SK-N-SH (cell line): ENCODE measurements around the gene RD3L. TPM values are rescaled to one million over a fixed set of nuclear protein-coding genes. Genes with fewer than 3 reads are reported as not detected.

Experiments used
- CTCF ChIA-PET: fragments of 300-600, 350-600 bp; formaldehyde crosslinking; extraction: SDS; loops from one replicate; lab custom pipeline; 2021; lab: Yijun Ruan, JAX
- POLR2A ChIA-PET: fragments of 350-600 bp; sonication (Branson Sonifier 250); formaldehyde crosslinking; extraction: SDS; loops from one replicate; lab custom pipeline; 2020; ENCODE audit warnings: antibody characterized with exemption, inconsistent platforms; lab: Yijun Ruan, JAX
- DNase-seq: peaks from one replicate; pipeline ENCODE4 v3.0.0; 2012
- H2AFZ ChIP-seq: fragments of 200-600 bp; sonication (generic); 2 replicates; pipeline ENCODE4 v1.8.1; 2016; ENCODE audit warnings: antibody characterized with exemption, mild to moderate bottlenecking, low read depth
- H3F3A ChIP-seq: fragments of 200-600 bp; sonication (generic); replicated peaks from 2 replicates; pipeline ENCODE3; 2016; ENCODE audit warnings: antibody characterized with exemption, mild to moderate bottlenecking; ENCODE audit not compliant: insufficient read depth
- H3K27ac ChIP-seq, 2 experiments: fragments of 200-500 bp in 1 of 2; fragments of 200-600 bp in 1 of 2; sonication (Bioruptor generic) in 1 of 2; sonication (generic), shearing (Covaris generic) in 1 of 2; 2 replicates each; pipeline versions ENCODE4 v1.5.1 to v1.6.1; 2014 to 2016; ENCODE audit warnings: low read depth in 2 of 2, inconsistent platforms in 1 of 2, low read length in 1 of 2, mild to moderate bottlenecking in 1 of 2, mixed read lengths in 1 of 2
- H3K27me3 ChIP-seq: fragments of 200-600 bp; sonication (generic), shearing (Covaris generic); 2 replicates; pipeline ENCODE4 v1.6.1; 2016; ENCODE audit warnings: mixed run types; ENCODE audit not compliant: insufficient read depth
- H3K36me3 ChIP-seq, 2 experiments: fragments of 200-500 bp in 1 of 2; fragments of 200-600 bp in 1 of 2; sonication (Bioruptor generic) in 1 of 2; sonication (generic) in 1 of 2; replicated peaks in 1 of 2; 2 replicates each; pipeline versions ENCODE3 to v1.5.1; 2014 to 2016; ENCODE audit warnings: low read length in 1 of 2, mild to moderate bottlenecking in 1 of 2; ENCODE audit not compliant: insufficient read depth in 2 of 2, control insufficient read depth in 1 of 2
- H3K4me1 ChIP-seq, 2 experiments: fragments of 200-500 bp in 1 of 2; fragments of 200-600 bp in 1 of 2; sonication (Bioruptor generic) in 1 of 2; sonication (generic), shearing (Covaris generic) in 1 of 2; 2 replicates each; pipeline versions ENCODE4 v1.5.1 to v1.6.1; 2014 to 2016; ENCODE audit warnings: low read depth in 1 of 2, low read length in 1 of 2, mixed run types in 1 of 2; ENCODE audit not compliant: insufficient read depth in 2 of 2, control insufficient read depth in 1 of 2
- H3K4me2 ChIP-seq: fragments of 200-600 bp; sonication (generic), shearing (Covaris generic); 2 replicates; pipeline ENCODE4 v1.6.1; 2017; ENCODE audit warnings: mixed run types
- H3K4me3 ChIP-seq, 2 experiments: fragments of 200-500 bp in 1 of 2; fragments of 200-600 bp in 1 of 2; sonication (Bioruptor generic) in 1 of 2; sonication (generic), shearing (Covaris generic) in 1 of 2; 2 replicates each; pipeline versions ENCODE4 v1.5.1 to v1.8.1; 2014 to 2016; ENCODE audit warnings: low read depth in 2 of 2, inconsistent platforms in 1 of 2, low read length in 1 of 2, mild to moderate bottlenecking in 1 of 2, mixed read lengths in 1 of 2, moderate library complexity in 1 of 2
- H3K79me2 ChIP-seq: fragments of 200-600 bp; sonication (generic); 2 replicates; pipeline ENCODE4 v1.8.1; 2017; ENCODE audit warnings: mild to moderate bottlenecking; ENCODE audit not compliant: insufficient read depth
- H3K9ac ChIP-seq: fragments of 200-600 bp; sonication (generic); 2 replicates; pipeline ENCODE4 v1.6.1; 2017; ENCODE audit warnings: mixed run types
- H3K9me2 ChIP-seq: fragments of 200-600 bp; sonication (generic); 2 replicates; pipeline ENCODE4 v1.6.1; 2017; ENCODE audit warnings: mixed run types
- H3K9me3 ChIP-seq: fragments of 200-600 bp; sonication (generic); 2 replicates; pipeline ENCODE4 v1.6.1; 2017; ENCODE audit warnings: mixed run types, mild to moderate bottlenecking, moderate library complexity
- H4K20me1 ChIP-seq: fragments of 200-600 bp; sonication (generic); 2 replicates; pipeline ENCODE4 v1.6.1; 2017; ENCODE audit warnings: mild to moderate bottlenecking, mixed run types; ENCODE audit not compliant: insufficient read depth
- EP300 ChIP-seq, 2 experiments: IDR thresholded peaks; 2 replicates each; pipeline versions ENCODE4 v1.4.0 to v1.6.1; 2012; ENCODE audit warnings: borderline replicate concordance in 1 of 2, low read depth in 1 of 2, low read length in 1 of 2
- EZH2phosphoT487 ChIP-seq: fragments of 200-600 bp; sonication (generic); IDR thresholded peaks from 2 replicates; pipeline ENCODE4 v1.6.1; 2017; ENCODE audit warnings: low read depth, mixed run types, mild to moderate bottlenecking, antibody characterized with exemption, moderate library complexity, borderline replicate concordance
- FOSL2 ChIP-seq: IDR thresholded peaks from 2 replicates; pipeline ENCODE4 v1.4.0; 2012; ENCODE audit warnings: low read depth, mild to moderate bottlenecking, moderate library complexity, borderline replicate concordance
- FOXM1 ChIP-seq: IDR thresholded peaks from 2 replicates; pipeline ENCODE4 v1.4.0; 2012; ENCODE audit warnings: low read depth, mild to moderate bottlenecking
- GATA2 ChIP-seq: sonication (generic); formaldehyde crosslinking; IDR thresholded peaks from 2 replicates; pipeline ENCODE4 v1.5.0; 2020; ENCODE audit warnings: mild to moderate bottlenecking, missing genetic modification reagents
- MXI1 ChIP-seq: IDR thresholded peaks from 2 replicates; pipeline ENCODE4 v1.6.1; 2012; ENCODE audit warnings: mild to moderate bottlenecking, low read depth, low read length, improper control_type of control experiment
- NRF1 ChIP-seq: IDR thresholded peaks from 2 replicates; pipeline ENCODE4 v1.6.1; 2012; ENCODE audit warnings: low read depth, mild to moderate bottlenecking, low read length
- RAD21 ChIP-seq: IDR thresholded peaks from 2 replicates; pipeline ENCODE4 v1.6.1; 2012; ENCODE audit warnings: mild to moderate bottlenecking, low read length
- RCOR1 ChIP-seq: fragments of 150-350 bp; IDR thresholded peaks from 2 replicates; pipeline ENCODE4 v1.6.1; 2017; ENCODE audit warnings: antibody characterized with exemption, low read length
- RXRA ChIP-seq: IDR thresholded peaks from 2 replicates; pipeline ENCODE4 v1.4.0; 2012; ENCODE audit warnings: low read depth, mild to moderate bottlenecking, borderline replicate concordance
- SMC3 ChIP-seq: IDR thresholded peaks from 2 replicates; pipeline ENCODE4 v1.6.1; 2012; ENCODE audit warnings: low read depth, low read length, improper control_type of control experiment
- TEAD4 ChIP-seq: IDR thresholded peaks from 2 replicates; pipeline ENCODE4 v1.4.0; 2012; ENCODE audit warnings: mild to moderate bottlenecking, borderline replicate concordance; ENCODE audit not compliant: insufficient read depth
- whole genome bisulfite sequencing: methylation state at CpG from one replicate; pipeline ENCODE4 v1.1.6; 2017; ENCODE audit warnings: low lambda C conversion rate; 5-methylcytosine and 5-hydroxymethylcytosine counted together
- polyA plus RNA-seq, 3 experiments: library from polyadenylated mRNA; depleted of rRNA; stranded (reverse); fragments of >200 nt; gene quantifications; 2 replicates each; pipeline ENCODE4 v1.2.3, GENCODE V29; 2012
- TF ChIP-seq, protein P1 (sequence below): IDR thresholded peaks from 2 replicates; pipeline ENCODE4; 2012

Gene RD3L
- polyA plus RNA-seq, 1 of the 3 experiments (the other 2 are of a cell fraction): not detected

DNA sequence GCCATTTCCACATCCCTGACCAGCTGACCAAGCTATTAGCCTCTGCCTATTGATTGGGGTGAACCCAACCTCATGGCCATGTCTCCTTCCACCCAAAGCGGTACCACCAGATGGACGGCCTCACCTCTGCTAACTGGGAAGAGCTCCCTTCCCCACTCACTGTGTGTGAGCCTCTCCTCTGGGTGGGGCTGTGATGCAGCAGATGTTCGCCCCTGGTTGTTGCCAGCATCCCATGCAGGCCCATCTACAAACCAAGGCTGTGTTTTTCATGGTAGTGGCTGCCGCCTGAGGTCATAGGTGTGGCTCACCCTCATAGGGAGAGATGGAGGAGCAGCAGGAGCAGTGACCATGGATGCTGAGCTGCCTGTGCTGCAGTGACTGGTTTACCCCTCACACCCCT is 47.6 kb upstream of the RD3L start:
- H3K79me2 ChIP-seq: no peaks in the 10 kb centered on the region
- H3F3A ChIP-seq: no peaks in the 10 kb centered on the region
- H4K20me1 ChIP-seq: no peaks in the 10 kb centered on the region
- H3K4me3 ChIP-seq: no peak overlapping the region
- no peak overlapping the region for H2AFZ ChIP-seq
- POLR2A ChIA-PET: no interaction called here
- WGBS: 67% methylated on average over 3 of the region's 4 CpGs
- no peak overlapping the region for H3K27ac ChIP-seq
- no peaks in the 10 kb centered on the region; the same call in 1 of the 2 replicates for H3K27me3 ChIP-seq
- CTCF ChIA-PET: interaction anchor here (0.6 to 1.3 kb wide), 3 partner anchors 33 to 89 kb away, joined by 3 read pairs; no protein-coding TSS in a partner anchor
- TF ChIP-seq NRF1 (no peak), RXRA (no peak)
- H3K9ac ChIP-seq: no peak overlapping the region
- H3K4me1 ChIP-seq: no peaks in the 10 kb centered on the region
- no peak overlapping the region for H3K4me2 ChIP-seq
- no peaks in the 10 kb centered on the region for H3K36me3 ChIP-seq
- no peaks in the 10 kb centered on the region for H3K9me3 ChIP-seq
- H3K9me2 ChIP-seq: no peaks in the 10 kb centered on the region
- DNase-seq: no peak

DNA sequence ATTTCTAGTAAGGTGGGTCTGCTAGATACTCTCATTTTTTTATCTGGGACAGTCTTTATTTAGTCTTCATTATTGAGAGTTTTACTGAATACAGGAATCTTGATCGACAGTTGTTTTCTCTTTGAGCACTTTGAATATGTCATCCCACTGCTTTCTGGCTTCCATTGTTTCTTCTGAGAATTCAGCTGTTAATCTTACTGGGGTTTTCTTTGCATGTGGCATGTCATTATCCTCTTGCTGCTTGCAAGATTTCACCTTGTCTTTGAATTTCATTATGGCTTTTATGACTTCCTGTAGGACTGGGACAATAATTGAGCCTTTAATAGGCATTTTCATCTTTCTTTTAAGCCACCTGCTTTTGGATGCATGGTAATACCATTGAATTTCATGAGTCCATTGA is 46.7 kb upstream of the RD3L start:
- no peak overlapping the region for H3K4me2 ChIP-seq
- WGBS: 33% methylated on average over 1 of the region's 1 CpG
- CTCF ChIA-PET: interaction anchor here (0.8 to 1.1 kb wide), 2 partner anchors 8 to 88 kb away, joined by 3 to 4 read pairs; no protein-coding TSS in a partner anchor

DNA sequence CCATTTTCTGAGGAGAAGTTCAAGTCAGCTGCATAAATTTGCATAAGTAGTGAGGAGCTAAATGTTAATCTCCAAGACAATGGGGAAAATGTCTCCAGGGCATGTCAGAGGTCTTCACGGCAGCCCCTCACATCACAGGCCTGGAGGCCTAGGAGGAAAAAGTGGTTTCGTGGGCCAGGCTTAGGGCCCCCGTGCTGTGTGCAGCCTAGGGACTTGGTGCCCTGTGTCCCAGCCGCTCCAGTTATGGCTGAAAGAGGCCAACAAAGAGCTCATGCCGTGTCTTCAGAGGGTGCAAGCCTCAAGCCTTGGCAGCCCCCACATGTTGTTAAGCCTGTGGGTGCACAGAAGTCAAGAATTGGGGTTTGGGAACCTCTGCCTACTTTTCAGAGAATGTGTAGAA is 41.9 kb upstream of the RD3L start:
- DNase-seq: no peak
- no peaks in the 10 kb centered on the region for H3K4me1 ChIP-seq
- H3K4me2 ChIP-seq: no peak overlapping the region
- no peak overlapping the region for H3K4me3 ChIP-seq
- H3F3A ChIP-seq: no peaks in the 10 kb centered on the region
- no peak overlapping the region for H2AFZ ChIP-seq
- no peaks in the 10 kb centered on the region for H4K20me1 ChIP-seq
- no peaks in the 10 kb centered on the region for H3K36me3 ChIP-seq
- no peaks in the 10 kb centered on the region for H3K9me2 ChIP-seq
- ChIA-PET CTCF (no interaction called here), POLR2A (no interaction called here)
- WGBS: 0% methylated on average over 2 of the region's 5 CpGs
- H3K9me3 ChIP-seq: no peaks in the 10 kb centered on the region
- H3K79me2 ChIP-seq: no peaks in the 10 kb centered on the region
- TF ChIP-seq RCOR1 (no peak), MXI1 (no peak)
- no peak overlapping the region for H3K27ac ChIP-seq
- H3K9ac ChIP-seq: no peak overlapping the region
- H3K27me3 ChIP-seq: no peaks in the 10 kb centered on the region; the same call in 1 of the 2 replicates

More for the DNA sequence above, 46.7 kb upstream of the RD3L start:
- Histone ChIP-seq H4K20me1 (no peaks in the 10 kb centered on the region), H2AFZ (no peak overlapping the region), H3K9me3 (no peaks in the 10 kb centered on the region), H3K4me3 (no peak overlapping the region), H3K79me2 (no peaks in the 10 kb centered on the region), H3K27me3 (no peaks in the 10 kb centered on the region; the same call in 1 of the 2 replicates), H3K27ac (no peak overlapping the region), H3F3A (no peaks in the 10 kb centered on the region), H3K36me3 (no peaks in the 10 kb centered on the region), H3K9ac (no peak overlapping the region), H3K4me1 (no peaks in the 10 kb centered on the region), H3K9me2 (no peaks in the 10 kb centered on the region)
- TF ChIP-seq, protein P1, sequence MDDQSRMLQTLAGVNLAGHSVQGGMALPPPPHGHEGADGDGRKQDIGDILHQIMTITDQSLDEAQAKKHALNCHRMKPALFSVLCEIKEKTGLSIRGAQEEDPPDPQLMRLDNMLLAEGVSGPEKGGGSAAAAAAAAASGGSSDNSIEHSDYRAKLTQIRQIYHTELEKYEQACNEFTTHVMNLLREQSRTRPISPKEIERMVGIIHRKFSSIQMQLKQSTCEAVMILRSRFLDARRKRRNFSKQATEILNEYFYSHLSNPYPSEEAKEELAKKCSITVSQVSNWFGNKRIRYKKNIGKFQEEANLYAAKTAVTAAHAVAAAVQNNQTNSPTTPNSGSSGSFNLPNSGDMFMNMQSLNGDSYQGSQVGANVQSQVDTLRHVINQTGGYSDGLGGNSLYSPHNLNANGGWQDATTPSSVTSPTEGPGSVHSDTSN: no peak
- no peak for TF ChIP-seq SMC3
- no peak for TF ChIP-seq TEAD4
- TF ChIP-seq NRF1: no peak
- TF ChIP-seq EZH2phosphoT487: no peak
- no peak for TF ChIP-seq RAD21
- TF ChIP-seq FOSL2: no peak
- no peak for TF ChIP-seq GATA2
- no peak for TF ChIP-seq FOXM1
- no peak for TF ChIP-seq EP300 (IDR thresholded peaks at IDR 0.05; ENCODE audit: borderline replicate concordance in 1 of 2, low read depth in 1 of 2, low read length in 1 of 2)
- DNase-seq: no peak
- POLR2A ChIA-PET: no interaction called here
